C4-2B (cell line): ENCODE results near the gene KBTBD8.

ENCODE experiments used
- H3K27ac ChIP-seq: fragments of 450-650 bp; 2 replicates; pipeline ENCODE4 v1.5.1; 2017
- ZFX ChIP-seq: fragments of 450-650 bp; IDR thresholded peaks from 2 replicates; pipeline ENCODE4 v1.6.1; 2017
- TF ChIP-seq, protein P1 (sequence below): fragments of 450-650 bp; conservative IDR thresholded peaks from 2 replicates; pipeline ENCODE4 v1.5.1; 2017; ENCODE audit warnings: mild to moderate bottlenecking

Gene KBTBD8, protein sequence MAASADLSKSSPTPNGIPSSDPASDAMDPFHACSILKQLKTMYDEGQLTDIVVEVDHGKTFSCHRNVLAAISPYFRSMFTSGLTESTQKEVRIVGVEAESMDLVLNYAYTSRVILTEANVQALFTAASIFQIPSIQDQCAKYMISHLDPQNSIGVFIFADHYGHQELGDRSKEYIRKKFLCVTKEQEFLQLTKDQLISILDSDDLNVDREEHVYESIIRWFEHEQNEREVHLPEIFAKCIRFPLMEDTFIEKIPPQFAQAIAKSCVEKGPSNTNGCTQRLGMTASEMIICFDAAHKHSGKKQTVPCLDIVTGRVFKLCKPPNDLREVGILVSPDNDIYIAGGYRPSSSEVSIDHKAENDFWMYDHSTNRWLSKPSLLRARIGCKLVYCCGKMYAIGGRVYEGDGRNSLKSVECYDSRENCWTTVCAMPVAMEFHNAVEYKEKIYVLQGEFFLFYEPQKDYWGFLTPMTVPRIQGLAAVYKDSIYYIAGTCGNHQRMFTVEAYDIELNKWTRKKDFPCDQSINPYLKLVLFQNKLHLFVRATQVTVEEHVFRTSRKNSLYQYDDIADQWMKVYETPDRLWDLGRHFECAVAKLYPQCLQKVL

GRCh38 chr3:66998113-66998903, at the start of gene KBTBD8:
Gene KBTBD8, plus strand, starts transcription at chr3:66998307. Its CDS starts 49 bp downstream, at chr3:66998356.
- H3K27ac ChIP-seq, result peak within 1 kb of the TSS; percentile 53
- no peak for TF ChIP-seq ZFX
- TF ChIP-seq, protein P1, sequence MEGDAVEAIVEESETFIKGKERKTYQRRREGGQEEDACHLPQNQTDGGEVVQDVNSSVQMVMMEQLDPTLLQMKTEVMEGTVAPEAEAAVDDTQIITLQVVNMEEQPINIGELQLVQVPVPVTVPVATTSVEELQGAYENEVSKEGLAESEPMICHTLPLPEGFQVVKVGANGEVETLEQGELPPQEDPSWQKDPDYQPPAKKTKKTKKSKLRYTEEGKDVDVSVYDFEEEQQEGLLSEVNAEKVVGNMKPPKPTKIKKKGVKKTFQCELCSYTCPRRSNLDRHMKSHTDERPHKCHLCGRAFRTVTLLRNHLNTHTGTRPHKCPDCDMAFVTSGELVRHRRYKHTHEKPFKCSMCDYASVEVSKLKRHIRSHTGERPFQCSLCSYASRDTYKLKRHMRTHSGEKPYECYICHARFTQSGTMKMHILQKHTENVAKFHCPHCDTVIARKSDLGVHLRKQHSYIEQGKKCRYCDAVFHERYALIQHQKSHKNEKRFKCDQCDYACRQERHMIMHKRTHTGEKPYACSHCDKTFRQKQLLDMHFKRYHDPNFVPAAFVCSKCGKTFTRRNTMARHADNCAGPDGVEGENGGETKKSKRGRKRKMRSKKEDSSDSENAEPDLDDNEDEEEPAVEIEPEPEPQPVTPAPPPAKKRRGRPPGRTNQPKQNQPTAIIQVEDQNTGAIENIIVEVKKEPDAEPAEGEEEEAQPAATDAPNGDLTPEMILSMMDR, result no peak

- TF ChIP-seq, protein P1, result no peak
- no peak for TF ChIP-seq ZFX
These were observed 49.3 kb upstream of the KBTBD8 start for GRCh38 chr3:66948838-66949237.

GRCh38 chr3:66949898-66950297, 48.2 kb upstream of the KBTBD8 start:
- no peak for TF ChIP-seq ZFX
- TF ChIP-seq, protein P1, result no peak
- H3K27ac ChIP-seq, result no peak overlapping the region

More at GRCh38 chr3:66948838-66949237, 49.3 kb upstream of the KBTBD8 start:
- no peak overlapping the region for H3K27ac ChIP-seq

GRCh38 chr3:66952357-66952756, 45.8 kb upstream of the KBTBD8 start:
- H3K27ac ChIP-seq, result no peak overlapping the region
- no peak for TF ChIP-seq ZFX
- TF ChIP-seq, protein P1, result no peak

DNA sequence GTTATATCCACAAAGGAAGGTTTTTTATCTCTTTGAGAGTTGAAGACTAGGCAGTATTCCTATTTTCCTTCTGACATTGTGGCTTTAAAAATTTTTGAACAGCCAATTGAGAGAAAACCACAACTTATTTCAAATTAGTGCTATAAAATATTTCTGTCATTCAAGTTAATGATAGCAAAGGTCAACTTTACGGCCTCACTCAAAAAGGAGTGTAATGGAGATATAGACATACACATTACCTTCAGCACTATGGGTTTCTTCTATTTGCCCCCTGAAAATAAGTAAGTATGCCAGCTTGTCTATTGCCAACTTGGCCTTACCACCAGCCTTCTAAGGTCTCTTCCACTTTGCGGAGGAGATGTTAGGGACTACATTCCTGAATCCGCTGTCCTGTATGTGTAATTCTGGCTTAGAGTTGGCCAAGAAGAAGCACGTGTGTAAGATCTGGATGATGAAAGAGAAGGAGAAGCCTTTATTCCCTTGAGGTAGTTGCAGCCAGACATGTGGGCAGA, 44.1 kb upstream of the KBTBD8 start:
- TF ChIP-seq ZFX, result no peak
- TF ChIP-seq, protein P1, result no peak
- H3K27ac ChIP-seq, result no peak overlapping the region

DNA sequence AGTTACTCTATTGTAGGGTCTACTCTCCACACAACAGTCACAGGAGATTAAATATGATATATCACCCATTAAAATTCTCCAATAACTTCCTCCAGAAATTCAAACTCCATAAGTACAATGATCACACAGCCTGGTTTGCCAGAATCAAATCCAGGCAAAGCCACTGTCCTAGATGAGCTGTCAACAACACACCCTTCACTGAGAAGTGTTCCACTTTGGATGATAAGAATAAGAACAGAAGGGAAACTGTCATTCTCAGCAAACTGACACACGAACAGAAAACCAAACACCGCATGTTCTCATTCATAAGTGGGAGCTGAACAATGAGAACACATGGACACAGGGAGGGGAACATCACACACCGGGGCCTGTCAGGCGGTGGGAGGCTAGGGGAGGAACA, 41.4 kb upstream of the KBTBD8 start:
- no peak overlapping the region for H3K27ac ChIP-seq
- no peak for TF ChIP-seq ZFX
- TF ChIP-seq, protein P1, result no peak
